ENCODE data around the gene SLIT3.

The SLIT3 gene

DNA sequence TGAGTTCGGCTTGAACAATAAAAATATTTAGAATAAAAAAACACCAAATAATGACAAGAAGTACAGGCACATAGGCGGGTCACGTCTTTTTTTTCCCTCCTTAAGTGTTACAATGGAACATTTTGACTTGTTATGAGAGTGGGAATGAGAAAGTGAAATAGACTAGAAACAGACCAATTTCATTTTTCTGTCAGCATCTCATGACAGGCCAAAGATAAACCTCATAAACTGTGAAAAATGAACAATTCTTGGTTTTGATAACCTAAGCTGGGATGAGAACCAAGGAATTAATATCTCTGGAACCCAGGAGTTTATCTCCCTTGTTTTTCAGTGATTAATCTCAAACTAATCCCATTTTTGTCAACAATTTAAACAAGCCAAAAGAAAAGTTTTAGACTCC is 299.5 kb downstream of the SLIT3 start:
- DNase-seq, result no peak

DNA sequence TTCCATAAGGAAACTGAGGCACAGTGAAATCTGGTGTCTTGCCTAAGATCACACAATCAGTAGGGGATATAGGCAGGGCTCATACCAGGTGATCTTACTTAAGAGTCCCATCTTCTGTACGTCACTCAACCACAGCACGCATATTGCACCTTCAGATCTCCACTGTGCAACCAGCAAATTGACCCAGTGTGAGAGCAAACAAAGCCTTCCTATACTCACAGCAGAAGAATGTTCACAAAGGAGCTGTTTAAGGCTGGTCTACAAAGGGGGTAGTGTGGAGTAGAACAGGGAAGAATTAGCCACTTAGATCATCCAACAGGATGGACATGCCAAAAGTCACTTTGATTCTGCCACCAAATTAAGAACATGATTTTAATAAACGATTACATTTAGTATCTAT is 305.9 kb downstream of the SLIT3 start:
- peak in 7 of 51 donors; percentile 6 to 41 (median 17) for DNase-seq

DNA sequence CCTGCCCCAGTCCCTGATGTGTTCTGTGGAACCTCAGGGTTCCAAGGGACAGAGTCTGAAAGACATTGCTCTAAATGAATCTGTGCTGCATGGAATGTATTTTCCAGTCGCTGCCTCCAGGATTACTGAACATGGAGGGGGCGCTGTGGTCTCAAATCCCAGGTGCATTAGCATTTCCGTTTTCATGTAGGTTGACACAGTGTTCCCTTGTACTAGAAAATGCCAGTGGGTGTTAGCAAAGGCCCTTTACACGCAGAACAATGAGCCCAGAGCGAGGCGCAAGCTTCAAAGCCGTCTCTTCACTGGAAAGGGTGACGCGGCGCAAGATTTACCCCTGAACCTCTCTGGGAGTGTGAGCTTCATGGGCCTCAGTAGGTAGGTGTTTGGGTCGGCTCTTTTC is 308.3 kb downstream of the SLIT3 start:
- DNase-seq, result peak in 9 of 51 donors; percentile 5 to 51 (median 19)

DNA sequence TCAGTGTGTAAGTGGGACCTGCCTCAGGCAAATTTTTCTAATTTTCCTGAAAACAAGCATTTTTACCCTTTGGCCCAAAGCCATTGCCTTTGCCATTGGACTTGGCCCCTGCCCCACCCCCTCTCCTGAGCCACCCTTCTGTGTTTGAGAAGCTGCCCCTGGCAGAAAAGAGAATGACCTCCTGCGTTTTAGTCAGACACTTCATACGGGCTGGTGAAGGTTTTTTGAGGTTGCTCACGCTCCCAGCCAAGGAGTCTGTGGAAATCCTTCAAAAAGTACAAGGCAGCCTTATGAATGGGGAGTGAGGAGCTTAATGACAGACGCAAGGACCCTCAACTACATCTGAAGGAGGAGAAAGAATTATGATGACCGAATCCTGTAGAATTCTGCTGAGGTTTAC is 308.9 kb downstream of the SLIT3 start:
- DNase-seq, result peak in 1 of 51 donors; percentile 15

DNA sequence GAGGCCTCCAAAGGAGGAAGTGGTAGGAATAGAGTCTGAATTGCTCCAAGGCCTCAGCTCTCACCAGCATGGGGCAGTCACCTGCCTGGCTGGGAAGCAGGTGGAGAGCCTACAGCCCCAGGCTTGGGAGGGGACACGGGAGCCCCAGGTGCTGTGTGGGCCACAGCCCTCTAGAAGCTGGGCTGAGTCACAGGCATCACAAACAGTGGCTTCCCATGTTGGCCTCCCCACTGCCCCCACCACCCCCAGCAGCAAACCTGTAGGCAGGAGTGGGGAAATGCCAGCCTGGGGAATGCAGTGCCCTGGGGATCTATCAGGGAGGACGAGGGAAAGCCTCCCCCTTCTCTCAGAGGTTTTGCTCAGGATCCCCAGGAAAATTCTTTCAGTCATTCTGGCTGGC is 309.6 kb downstream of the SLIT3 start:
- no peak for DNase-seq

DNA sequence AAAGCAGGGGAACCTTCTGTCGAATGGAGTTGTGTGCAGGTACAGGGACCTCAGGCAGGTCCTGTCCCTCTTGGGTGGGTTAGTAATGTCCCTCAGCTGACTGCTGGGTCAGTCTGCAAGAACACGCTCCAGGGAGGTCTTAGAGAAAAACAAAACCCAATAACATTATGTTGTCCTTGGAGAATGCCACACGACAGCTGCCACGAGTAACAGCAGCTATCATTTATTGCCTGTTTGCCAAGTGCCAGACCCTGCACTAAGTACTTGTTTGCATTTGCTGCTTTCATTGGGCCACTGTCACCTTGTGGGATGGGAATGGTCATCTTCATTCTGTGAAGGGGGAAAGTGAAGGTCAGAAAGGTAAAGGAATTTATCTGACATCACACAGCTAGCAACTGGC is 310.3 kb downstream of the SLIT3 start:
- DNase-seq, result no peak

DNA sequence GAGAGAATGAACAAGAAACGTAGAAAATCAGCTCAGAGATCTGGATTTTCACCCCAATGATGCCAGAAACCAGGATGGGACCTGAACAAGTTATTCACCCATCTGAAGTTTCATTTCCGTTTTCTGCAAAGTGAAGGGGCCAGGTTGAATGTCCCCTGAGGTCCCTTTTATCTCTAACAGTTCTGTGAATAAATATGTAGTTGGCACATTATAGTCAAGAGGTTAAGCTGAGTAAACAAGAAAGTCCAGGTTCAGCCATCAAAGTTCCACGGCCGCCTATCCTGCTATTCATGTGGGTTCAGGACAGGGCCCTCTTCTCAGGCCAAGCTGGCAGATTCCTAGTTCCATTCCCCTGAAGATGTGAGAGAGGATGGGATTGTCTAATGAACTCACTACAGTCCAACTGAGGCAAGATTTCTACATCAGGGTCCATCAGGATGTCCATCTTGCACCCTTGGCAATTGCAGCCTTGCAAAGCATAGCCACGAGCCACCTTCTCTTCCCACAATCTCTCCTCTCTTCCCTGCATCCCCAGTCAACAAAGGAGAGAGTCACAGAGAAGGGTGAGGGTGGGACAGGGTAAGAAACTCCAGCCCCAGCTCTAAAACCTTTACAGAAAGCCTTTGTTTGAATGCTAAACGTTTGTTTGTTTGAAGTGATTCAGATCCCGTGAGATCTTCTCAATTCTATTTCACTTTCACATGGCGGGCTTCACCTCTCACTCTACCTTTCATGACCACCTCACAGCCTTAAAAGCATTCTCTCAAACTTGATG is 311.0 kb downstream of the SLIT3 start:
- no peak for DNase-seq

DNA sequence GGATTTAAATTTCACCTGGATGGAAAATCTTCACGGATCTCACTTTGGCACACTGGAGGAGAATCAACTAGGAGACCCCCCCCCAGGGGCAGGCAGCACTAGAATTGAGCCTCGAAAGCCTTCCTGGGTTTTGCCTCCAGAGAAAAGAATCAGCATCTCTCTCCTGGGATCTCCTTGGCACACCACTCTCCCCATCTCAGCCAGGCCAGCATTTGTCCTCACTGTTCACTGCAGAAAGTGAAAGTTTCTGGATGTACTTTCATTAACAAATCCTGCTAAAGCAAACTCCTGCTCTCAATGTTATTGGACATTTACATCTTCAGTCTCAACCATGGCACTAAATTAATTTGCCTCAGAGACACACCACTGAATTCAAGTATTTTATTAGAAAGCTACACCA is 312.2 kb downstream of the SLIT3 start:
- DNase-seq, result no peak

DNA sequence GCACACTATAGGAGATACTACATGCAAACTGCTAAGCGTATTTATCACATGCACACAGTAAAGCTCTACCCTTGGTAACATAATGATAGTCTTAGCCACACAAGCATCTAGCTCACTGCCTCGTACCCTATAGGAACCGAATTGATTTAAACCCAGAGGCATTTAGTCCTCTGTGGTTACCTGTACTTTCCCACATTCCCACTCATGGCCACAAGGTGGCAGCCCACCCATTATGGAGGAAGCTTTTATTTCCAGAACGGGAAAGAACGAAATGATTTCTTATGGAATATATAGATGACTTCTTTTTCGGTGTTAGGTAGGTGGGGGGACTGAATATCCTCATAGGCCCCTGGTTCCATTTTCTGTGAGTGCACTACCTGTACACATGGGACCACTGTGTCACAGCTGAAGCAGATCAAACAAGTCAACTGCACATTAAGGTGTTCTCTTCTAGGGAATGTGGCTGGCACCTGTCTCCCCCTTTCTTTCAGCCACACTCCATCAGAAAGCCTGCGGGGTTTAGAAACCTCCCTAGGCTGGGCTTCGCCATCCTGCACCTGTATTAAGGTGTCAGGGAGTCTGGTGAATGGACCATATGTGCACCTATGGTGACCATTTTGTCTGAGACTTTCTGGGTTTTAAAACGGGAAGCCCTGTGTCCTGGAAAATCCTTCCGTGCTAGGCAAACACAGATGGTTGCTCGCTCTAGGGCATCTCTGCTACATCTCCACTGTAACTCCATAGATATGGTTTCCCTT is 313.2 kb downstream of the SLIT3 start:
- peak in 41 of 51 donors; percentile 4 to 83 (median 39) for DNase-seq

DNA sequence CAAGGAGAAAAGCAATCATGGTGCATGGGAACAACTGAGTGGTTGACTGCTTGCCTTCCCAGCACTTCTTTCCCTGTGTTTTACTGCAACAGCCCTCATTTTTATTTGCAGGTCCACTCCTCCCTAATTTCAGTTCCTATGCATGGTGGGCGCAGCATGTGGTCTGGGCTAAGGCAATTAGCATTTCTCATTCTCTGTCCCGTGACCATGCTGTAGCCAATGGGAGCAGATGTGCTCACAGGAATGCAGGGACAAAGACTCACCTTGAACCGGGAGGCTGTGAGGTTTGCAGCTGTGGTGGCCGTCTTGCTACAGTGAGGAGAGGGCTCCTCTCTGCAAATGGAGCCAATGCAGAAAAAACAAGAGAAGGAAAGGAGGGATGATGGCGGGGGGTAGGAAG is 315.5 kb downstream of the SLIT3 start:
- DNase-seq, result no peak

DNA sequence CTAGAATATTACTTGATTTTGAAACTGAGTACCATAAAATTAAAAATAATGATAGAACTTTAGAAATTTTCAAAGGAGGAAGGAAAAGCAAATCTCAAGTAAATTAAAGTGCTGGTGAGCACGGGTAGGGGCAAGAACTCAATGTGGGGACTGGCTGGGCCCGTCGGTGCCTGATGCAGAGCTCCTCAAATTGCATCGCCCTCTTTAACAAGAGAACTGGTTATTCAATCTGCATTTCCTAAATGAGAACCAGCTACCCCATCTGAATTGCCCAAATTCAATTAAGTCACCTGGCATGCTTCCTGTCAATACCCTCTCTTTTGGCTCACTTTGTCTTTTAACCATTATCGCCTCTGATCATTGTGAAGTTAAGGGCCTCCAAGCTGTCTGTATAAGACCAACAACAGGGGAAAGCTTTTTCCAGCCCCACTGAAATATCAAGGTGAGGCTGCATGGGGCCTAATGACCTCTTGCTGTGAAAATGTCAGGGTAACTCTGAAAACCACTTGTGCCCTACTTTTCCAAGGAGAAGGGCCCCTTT is 316.7 kb downstream of the SLIT3 start:
- DNase-seq, result no peak

DNA sequence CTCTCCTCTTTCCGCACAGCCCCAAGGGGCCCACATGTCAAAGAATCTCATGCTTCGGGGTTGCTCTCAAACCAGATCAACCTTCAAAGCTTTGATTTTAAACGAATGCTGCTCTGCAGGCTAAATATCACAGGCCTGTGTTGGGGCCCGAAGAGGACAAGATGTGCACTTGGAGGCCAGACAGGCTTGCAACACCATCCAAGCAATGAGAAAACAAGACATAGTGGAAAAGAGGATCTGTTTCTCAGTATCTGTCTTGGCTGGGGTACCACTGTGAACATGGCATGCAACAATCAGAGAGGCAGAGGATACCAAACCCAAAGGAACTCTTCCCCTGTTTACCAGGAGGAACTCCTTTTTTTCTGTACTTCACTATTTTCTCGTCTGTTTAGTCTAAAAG is 321.8 kb downstream of the SLIT3 start:
- DNase-seq, result no peak

DNA sequence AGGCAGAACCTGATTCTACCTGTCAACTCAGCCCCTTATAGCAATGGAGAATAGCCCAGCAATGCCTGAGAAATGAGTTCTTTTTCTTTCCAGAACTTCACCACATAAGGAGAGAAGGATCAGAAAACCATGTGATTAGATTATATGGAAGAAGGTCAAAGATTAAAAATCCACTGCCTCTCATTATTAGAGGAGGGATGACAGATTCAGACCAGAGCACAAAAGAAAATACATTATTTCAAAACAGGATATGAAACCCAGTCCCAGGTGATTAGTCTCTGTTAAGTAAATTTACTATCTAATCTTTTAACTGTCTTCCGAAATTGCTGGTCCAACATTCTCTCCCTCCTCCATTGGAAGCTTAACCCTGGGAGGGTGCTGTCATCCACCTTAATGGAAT is 322.4 kb downstream of the SLIT3 start:
- DNase-seq, result no peak

DNA sequence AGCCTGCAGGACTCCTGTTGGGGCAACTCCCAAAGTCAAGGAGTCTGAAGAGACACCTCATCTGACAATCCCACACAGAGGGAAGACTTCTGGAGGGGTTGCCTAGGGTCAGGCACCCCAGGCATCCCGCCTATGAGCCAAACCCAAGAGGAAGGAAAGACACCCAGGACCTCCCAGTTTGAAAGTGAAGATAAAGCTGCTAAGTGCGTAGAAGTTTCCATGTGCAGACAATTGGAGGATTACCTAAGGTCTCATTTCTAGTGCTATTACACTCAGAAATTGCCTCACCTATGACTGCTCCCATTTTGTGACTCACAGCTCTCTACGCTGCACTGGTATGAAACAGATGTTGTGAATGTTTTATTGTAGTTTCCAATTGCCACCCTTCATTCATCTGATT is 322.9 kb downstream of the SLIT3 start:
- DNase-seq, result no peak

DNA sequence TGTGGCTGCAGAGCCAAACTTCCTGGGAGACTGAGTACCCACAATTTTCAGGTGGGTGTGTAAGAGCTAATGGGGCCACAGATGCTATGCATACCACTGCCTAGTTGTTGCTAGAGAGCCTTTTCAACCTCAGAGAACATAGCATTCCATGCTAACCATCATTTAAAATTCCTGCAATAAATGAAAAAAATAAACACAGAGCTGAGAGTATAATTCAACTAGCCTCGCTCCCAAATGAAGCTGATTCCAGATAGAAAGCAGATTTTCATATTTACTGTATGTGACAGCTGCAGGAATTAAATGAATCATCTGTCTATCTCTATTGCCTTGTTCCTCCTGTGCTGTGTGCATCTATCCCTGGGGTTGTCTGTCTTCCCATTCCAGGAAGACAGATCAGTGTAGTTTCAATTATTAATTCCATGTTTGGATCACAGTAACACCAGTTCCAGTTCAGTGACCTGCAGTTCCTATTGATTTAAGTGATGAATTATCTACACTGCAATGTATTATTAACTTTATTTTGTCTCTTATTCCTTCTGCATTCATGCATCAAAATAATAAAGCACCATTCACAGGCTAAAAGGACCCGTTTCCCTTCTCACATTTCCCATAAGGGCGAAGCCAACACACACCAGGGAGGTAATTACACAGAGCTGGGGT is 324.5 kb downstream of the SLIT3 start:
- no peak for DNase-seq

DNA sequence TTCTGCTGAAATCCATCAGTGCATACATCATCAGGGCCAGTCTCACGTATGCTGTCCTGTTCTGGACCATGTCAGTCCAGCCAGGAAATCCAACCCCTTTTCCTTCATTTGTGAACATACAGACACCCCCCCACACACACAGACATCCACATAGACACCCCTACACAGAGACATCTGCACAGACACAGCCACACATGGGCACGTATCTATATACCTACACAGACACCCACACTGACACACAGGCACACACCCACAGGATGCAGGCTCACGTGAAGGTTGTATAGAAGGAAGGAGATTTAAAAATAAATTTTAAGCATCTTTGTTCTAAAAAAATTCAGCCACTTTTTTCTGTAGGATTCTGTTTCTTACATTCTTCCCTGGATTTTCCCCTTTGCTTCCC is 325.6 kb downstream of the SLIT3 start:
- DNase-seq, result no peak

DNA sequence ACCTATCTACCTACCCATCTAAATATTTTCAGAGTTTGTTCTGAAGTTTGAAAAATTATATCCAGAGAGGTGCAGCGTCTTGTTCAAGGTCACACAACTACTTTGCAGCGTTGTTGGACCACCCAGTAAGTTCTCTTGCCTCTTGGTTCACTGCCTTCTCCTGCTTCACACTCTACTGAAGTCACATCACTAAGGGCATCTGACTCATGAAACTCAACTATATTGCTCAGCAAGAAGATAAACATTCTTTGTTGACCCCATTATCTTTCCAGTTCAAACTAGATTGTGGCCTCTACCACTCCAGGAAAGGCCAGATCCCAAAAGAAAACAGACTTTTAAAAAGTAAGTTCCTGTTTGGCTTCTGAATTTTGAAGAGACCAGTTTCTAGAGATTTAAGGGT is 326.9 kb downstream of the SLIT3 start:
- no peak for DNase-seq

DNA sequence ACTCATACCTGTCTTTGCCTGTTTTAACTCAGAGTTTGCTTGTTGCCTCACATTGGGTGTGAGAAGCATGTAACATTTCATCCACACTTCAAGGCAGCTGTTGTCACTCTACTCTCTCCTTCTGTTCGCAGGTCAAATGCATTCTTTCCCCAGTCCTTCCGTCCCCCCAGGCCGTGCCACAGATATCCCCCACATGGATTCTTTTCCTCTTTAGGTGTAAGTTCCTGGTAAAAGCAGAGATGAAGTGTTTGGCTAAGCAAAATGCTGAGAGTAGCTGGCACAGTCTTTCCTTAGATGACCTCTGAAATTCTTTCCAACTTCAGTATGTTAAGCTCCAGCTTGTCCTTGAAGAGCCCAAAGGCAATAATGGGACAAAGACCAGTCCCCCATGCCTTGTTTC is 328.2 kb downstream of the SLIT3 start:
- DNase-seq, result no peak

DNA sequence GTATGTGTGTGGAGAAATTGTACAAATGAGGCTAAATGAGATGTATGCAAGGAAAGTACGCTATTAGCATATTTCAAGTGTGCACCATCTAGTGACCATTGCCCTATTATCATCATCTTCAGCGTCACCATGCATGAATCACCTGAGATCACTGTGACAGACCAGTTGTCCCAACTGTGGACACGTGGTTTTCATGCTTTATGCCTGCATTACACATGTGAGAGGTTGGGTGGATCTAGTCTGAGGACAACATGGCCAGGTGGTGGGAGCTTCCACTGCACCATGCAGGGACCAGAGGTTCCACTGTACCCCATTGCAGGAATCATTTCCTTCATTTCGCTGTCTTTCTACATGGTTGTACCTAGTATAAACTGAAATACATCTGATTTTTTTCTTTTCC is 329.8 kb downstream of the SLIT3 start:
- no peak for DNase-seq

DNA sequence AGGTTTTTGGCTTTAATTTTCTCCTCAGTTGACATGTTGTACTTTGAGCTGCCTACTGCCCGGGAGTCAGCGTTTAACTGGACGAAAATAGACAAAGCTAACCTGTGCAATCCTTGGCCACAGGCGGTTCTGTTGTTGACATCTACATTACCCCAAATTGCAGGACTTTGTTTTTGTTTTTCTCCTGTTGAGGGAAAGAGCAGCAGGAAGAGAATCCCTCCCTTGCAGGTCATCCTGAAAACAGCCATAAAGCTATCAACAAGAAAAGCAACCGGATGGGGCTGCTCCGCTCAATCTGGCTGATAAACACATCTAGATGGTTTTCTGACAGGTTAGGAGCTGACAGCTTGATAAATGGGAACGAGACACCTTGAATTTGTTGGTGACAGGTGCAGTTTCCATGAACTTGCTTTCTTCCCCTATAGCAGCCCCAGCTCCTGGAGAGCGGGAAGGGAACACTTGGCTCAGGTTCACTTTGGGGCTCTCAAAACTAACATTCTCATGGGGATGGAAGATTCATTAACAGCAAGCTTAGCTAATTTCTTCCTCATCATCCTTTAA is 331.5 kb downstream of the SLIT3 start:
- no peak for DNase-seq

DNA sequence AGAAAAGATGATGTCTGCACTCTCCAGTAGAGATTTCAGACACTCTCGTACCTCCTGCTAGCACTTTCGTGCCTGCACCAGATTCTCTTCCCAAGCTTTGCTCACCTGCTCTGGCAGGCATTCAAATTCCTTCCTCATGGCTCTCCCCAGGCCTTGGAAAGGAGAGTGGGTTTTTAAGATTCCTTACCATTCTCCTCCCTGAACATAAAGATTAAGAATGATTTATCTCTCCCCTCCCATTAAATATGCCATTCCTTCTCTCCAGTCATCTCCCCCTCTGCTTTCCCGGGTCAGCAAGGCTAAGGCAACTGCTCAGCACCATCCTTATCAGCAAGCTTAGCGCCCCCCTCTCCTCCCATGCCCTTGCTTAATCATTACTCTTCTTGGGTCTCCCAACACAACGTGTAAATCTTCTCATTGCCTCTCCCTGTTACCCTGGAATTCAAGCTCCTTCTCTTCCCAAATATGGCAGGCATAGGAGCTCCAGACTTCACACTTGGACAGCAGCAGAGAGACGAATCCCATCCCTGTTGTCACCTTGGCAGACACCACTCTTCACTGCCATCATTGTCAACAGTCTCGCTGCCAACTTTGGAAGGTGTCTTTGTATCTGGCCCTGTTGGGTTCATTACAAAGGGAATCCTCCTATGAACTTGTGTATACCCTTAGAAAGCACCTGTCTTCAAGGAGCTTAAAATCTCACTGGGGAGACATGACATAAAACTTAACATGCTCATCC is 332.9 kb downstream of the SLIT3 start:
- no peak for DNase-seq
